ENCODE data around the gene C1QTNF4.

- TF ChIP-seq EZH2phosphoT487 (IDR thresholded peaks at IDR 0.05; ENCODE audit: borderline replicate concordance, low read depth, low read length) = no peak
- TF ChIP-seq, protein P1, sequence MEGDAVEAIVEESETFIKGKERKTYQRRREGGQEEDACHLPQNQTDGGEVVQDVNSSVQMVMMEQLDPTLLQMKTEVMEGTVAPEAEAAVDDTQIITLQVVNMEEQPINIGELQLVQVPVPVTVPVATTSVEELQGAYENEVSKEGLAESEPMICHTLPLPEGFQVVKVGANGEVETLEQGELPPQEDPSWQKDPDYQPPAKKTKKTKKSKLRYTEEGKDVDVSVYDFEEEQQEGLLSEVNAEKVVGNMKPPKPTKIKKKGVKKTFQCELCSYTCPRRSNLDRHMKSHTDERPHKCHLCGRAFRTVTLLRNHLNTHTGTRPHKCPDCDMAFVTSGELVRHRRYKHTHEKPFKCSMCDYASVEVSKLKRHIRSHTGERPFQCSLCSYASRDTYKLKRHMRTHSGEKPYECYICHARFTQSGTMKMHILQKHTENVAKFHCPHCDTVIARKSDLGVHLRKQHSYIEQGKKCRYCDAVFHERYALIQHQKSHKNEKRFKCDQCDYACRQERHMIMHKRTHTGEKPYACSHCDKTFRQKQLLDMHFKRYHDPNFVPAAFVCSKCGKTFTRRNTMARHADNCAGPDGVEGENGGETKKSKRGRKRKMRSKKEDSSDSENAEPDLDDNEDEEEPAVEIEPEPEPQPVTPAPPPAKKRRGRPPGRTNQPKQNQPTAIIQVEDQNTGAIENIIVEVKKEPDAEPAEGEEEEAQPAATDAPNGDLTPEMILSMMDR (conservative IDR thresholded peaks at IDR 0.05; ENCODE audit: low read length) = no peak
These were observed 21.0 kb upstream of the C1QTNF4 start for GRCh38 chr11:47615249-47615648.

Data from OCI-LY7 (cell line).